CD4-positive, alpha-beta T cell (primary cell): ENCODE results near the gene SCAI. TPM values are rescaled to one million over a fixed set of nuclear protein-coding genes. Genes with fewer than 3 reads are reported as not detected.

Experiments used
- ATAC-seq: fragments of 200-7000 bp; cut with Tn5 transposase; one replicate; pipeline ENCODE4 v1.10.0; 2022; ENCODE audit warnings: mild to moderate bottlenecking; ENCODE audit not compliant: poor library complexity
- CTCF ChIA-PET: fragments of 350-600 bp; sonication (Branson Sonifier 250); formaldehyde crosslinking; loops from one replicate; lab custom pipeline; 2021; ENCODE audit warnings: antibody characterized with exemption, inconsistent platforms; lab: Charles Lee
- POLR2A ChIA-PET: fragments of 350-600 bp; sonication (Branson Sonifier 250); formaldehyde crosslinking; loops from one replicate; lab custom pipeline; 2021; ENCODE audit warnings: antibody characterized with exemption, inconsistent platforms; lab: Charles Lee
- DNase-seq, 14 experiments: peaks; one replicate each; pipeline ENCODE4 v3.0.0-alpha.2; 2013 to 2020; ENCODE audit warnings: mixed read lengths in 2 of 14
- H3K27ac ChIP-seq, 2 donors: one replicate each; pipeline versions ENCODE4 v1.5.1 to v1.7.0; 2013; ENCODE audit warnings: low read length in 2 of 2, low read depth in 1 of 2, mild to moderate bottlenecking in 1 of 2
- H3K27me3 ChIP-seq, 2 experiments: 1 replicate in 1 of 2; 2 replicates in 1 of 2; pipeline versions ENCODE4 v1.6.1 to v1.7.0; 2013; ENCODE audit warnings: low read length in 2 of 2, control low read depth in 1 of 2, mild to moderate bottlenecking in 1 of 2, moderate library complexity in 1 of 2; ENCODE audit not compliant: insufficient read depth in 2 of 2, control insufficient read depth in 1 of 2
- H3K36me3 ChIP-seq: one replicate; pipeline ENCODE4 v1.6.1; 2013; ENCODE audit warnings: low read length, control low read depth; ENCODE audit not compliant: insufficient read depth
- H3K4me1 ChIP-seq: one replicate; pipeline ENCODE4 v1.6.1; 2013; ENCODE audit warnings: low read length, control low read depth; ENCODE audit not compliant: insufficient read depth
- H3K4me3 ChIP-seq: one replicate; pipeline ENCODE4 v1.5.1; 2013; ENCODE audit warnings: mild to moderate bottlenecking, low read length, moderate library complexity
- H3K9me3 ChIP-seq, 2 experiments: 1 replicate in 1 of 2; 2 replicates in 1 of 2; pipeline versions ENCODE4 v1.6.1 to v1.7.0; 2013; ENCODE audit warnings: low read length in 2 of 2, mild to moderate bottlenecking in 2 of 2, control low read depth in 1 of 2, moderate library complexity in 1 of 2; ENCODE audit not compliant: control insufficient read depth in 1 of 2, insufficient read depth in 1 of 2
- H3K27ac Mint-ChIP-seq: one replicate; pipeline ENCODE4 v1.8.0; 2020; ENCODE audit warnings: mixed read lengths
- H3K27me3 Mint-ChIP-seq: one replicate; pipeline ENCODE4 v1.8.0; 2021; ENCODE audit warnings: mixed read lengths
- H3K36me3 Mint-ChIP-seq: one replicate; pipeline ENCODE4 v1.8.0; 2021; ENCODE audit warnings: low read depth, mixed read lengths
- H3K4me1 Mint-ChIP-seq: one replicate; pipeline ENCODE4 v1.8.0; 2021; ENCODE audit warnings: low read depth, mixed read lengths
- H3K4me3 Mint-ChIP-seq: one replicate; pipeline ENCODE4 v1.8.0; 2020; ENCODE audit warnings: mild to moderate bottlenecking, mixed read lengths
- H3K9me3 Mint-ChIP-seq: one replicate; pipeline ENCODE4 v1.8.0; 2020; ENCODE audit warnings: mixed read lengths
- intact Hi-C, 2 experiments: fragments of 100-400 bp; cut with DNase I in 1 of 2; cut with micrococcal nuclease in 1 of 2; formaldehyde crosslinking; loops; one replicate each; pipeline versions ENCODE4 v1.15.1 to v1.9.0; 2023 to 2025; cut with DNase I, micrococcal nuclease
- total RNA-seq, 174 experiments: library from RNA in 2 of 174; stranded (reverse) in 2 of 174; gene quantifications; one replicate each; pipeline ENCODE4 v1.2.3 and lab custom pipeline; 2021 to 2026
- TF ChIP-seq, protein P1 (sequence below): fragments of 200-600 bp; IDR thresholded peaks from one replicate; pipeline ENCODE4 v1.8.0; 2022; ENCODE audit warnings: antibody characterized with exemption, mild to moderate bottlenecking

SCAI gene
- total RNA-seq, 2 experiments from 2014 or later: 11.6 to 13.4 TPM

DNA sequence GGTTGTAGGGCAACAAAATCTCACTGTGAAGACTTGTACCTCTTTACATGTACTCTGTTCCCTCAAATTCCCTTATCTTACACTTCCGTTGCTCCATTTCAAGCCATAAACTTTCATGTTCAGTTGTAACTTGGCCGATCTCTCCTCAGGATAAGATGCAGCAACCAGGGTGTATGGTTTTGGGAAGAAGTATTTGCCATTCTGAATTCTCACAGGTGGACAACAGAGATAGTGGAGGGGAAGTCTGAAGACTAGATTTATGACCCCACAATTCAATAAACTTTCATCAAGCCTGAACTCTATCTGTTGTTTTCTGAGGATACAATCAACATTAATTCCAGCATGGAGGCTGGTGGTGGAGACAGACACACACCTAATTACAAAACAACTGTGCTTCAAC is 229.9 kb downstream of the SCAI start:
- H3K36me3 ChIP-seq: peaks cover 33% of the 10 kb centered on the region
- no peaks in the 10 kb centered on the region for H3K27me3 ChIP-seq
- H3K27ac ChIP-seq: no peak overlapping the region
- CTCF ChIA-PET: no interaction called here
- Mint-ChIP-seq H3K9me3 (no peaks in the 10 kb centered on the region), H3K27me3 (no peaks in the 10 kb centered on the region), H3K36me3 (peaks cover 70% of the 10 kb centered on the region), H3K27ac (no peak overlapping the region), H3K4me3 (no peak overlapping the region), H3K4me1 (no peaks in the 10 kb centered on the region)
- H3K4me1 ChIP-seq: no peaks in the 10 kb centered on the region
- ATAC-seq: no peak
- H3K9me3 ChIP-seq: no peaks in the 10 kb centered on the region
- H3K4me3 ChIP-seq: no peak overlapping the region
- POLR2A ChIA-PET: no interaction called here
- intact Hi-C loops: no loop called here
- no peak for DNase-seq
- TF ChIP-seq, protein P1, sequence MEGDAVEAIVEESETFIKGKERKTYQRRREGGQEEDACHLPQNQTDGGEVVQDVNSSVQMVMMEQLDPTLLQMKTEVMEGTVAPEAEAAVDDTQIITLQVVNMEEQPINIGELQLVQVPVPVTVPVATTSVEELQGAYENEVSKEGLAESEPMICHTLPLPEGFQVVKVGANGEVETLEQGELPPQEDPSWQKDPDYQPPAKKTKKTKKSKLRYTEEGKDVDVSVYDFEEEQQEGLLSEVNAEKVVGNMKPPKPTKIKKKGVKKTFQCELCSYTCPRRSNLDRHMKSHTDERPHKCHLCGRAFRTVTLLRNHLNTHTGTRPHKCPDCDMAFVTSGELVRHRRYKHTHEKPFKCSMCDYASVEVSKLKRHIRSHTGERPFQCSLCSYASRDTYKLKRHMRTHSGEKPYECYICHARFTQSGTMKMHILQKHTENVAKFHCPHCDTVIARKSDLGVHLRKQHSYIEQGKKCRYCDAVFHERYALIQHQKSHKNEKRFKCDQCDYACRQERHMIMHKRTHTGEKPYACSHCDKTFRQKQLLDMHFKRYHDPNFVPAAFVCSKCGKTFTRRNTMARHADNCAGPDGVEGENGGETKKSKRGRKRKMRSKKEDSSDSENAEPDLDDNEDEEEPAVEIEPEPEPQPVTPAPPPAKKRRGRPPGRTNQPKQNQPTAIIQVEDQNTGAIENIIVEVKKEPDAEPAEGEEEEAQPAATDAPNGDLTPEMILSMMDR: no peak

DNA sequence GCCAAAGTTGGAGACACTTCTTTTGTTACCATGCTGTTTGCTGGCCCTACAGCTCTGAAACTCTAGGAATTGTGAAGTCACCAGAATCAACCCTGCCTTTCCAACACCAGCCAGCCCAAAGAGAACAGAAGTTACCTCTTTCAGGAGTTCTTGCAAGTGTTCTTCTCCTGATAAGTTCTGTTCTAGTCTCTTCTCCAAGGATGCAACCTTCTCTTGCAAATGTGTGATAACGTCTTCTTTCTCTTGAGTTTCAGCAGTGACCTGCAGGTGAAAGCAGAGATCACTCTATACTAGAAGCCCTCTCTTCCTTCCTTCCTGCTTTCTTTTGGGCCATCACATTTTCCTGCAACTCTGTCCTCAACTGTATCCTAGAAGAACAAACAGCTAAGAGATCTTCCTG is 231.6 kb downstream of the SCAI start:
- intact Hi-C loops: no loop called here
- peaks cover 73% of the 10 kb centered on the region for H3K36me3 Mint-ChIP-seq
- no peaks in the 10 kb centered on the region for H3K9me3 Mint-ChIP-seq
- TF ChIP-seq, protein P1: no peak
- no peaks in the 10 kb centered on the region for H3K4me1 Mint-ChIP-seq
- no peak for ATAC-seq
- Histone ChIP-seq H3K36me3 (peaks cover 37% of the 10 kb centered on the region), H3K4me1 (no peaks in the 10 kb centered on the region), H3K4me3 (no peak overlapping the region), H3K9me3 (no peaks in the 10 kb centered on the region), H3K27ac (no peak overlapping the region), H3K27me3 (no peaks in the 10 kb centered on the region)
- H3K4me3 Mint-ChIP-seq: no peak overlapping the region
- ChIA-PET POLR2A (interaction anchor here (1.2 kb wide), 1 partner anchor 30 kb away, joined by 3 read pairs; no protein-coding TSS in a partner anchor), CTCF (no interaction called here)
- H3K27me3 Mint-ChIP-seq: no peaks in the 10 kb centered on the region
- no peak for DNase-seq
- no peak overlapping the region for H3K27ac Mint-ChIP-seq

DNA sequence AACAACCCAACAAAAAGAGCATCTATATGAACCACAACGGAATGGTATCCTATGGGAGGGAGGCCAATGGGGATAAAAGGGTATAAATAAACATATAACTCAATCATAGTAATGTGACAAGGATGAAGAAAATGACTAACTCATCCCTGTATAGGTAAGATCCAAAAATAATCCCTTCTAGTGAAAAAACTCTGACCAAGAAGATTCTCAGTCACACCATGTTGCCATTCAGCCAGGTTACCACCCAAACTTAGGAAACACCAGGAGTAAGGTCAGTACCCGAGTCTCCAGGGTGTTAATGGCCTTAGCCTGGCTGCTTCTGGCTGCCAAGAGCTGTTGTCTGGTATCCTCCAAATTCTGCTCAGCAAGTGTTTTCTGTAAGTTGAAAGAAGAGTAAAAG is 235.2 kb downstream of the SCAI start:
- DNase-seq (no peak), ATAC-seq (no peak)
- H3K27ac ChIP-seq: no peak overlapping the region
- no peaks in the 10 kb centered on the region for H3K27me3 ChIP-seq
- peaks cover 36% of the 10 kb centered on the region for H3K36me3 ChIP-seq
- peaks cover 5% of the 10 kb centered on the region for H3K27me3 Mint-ChIP-seq
- peaks cover 68% of the 10 kb centered on the region for H3K36me3 Mint-ChIP-seq
- no peaks in the 10 kb centered on the region for H3K4me1 ChIP-seq
- intact Hi-C loops: no loop called here
- TF ChIP-seq, protein P1: no peak
- no peak overlapping the region for H3K4me3 ChIP-seq
- H3K9me3 ChIP-seq: no peaks in the 10 kb centered on the region
- CTCF ChIA-PET: no interaction called here
- H3K4me3 Mint-ChIP-seq: no peak overlapping the region
- H3K9me3 Mint-ChIP-seq: no peaks in the 10 kb centered on the region
- no peak overlapping the region for H3K27ac Mint-ChIP-seq
- H3K4me1 Mint-ChIP-seq: no peaks in the 10 kb centered on the region
- POLR2A ChIA-PET: no interaction called here
